ENCODE data around the gene SLC38A6. TPM values are rescaled to one million over a fixed set of nuclear protein-coding genes. Genes with fewer than 3 reads are reported as not detected.

Gene SLC38A6
- total and polyA plus RNA-seq, 2 of the 8 experiments (the other 6 are each of a cell fraction or from before 2014, with no cell fraction given) = 8.1 to 9.8 TPM

- no peak overlapping the region for H3K56ac ChIP-seq (replicated peaks; ENCODE audit: insufficient read length, low read depth, low read length)
- no peak overlapping the region for H3K4me2 ChIP-seq (ENCODE audit: insufficient read depth in 1 of 2, low read depth in 2 of 2, low read length in 2 of 2)
- no peak overlapping the region for H3K4me3 ChIP-seq (ENCODE audit: extremely low read depth in 1 of 4, insufficient read depth in 2 of 4, low read depth in 3 of 4, low read length in 4 of 4)
- ChIA-PET POLR2A (ENCODE audit: partially characterized antibody) (interaction anchor here (0.7 to 1.4 kb wide), 2 partner anchors 29 to 261 kb away, joined by 3 to 6 read pairs; partner anchors contain the start of genes SLC38A6 and TRMT5), CTCF (ENCODE audit: partially characterized antibody) (no interaction called here)
- H3K9ac ChIP-seq (replicated peaks in 1 of 4; ENCODE audit: extremely low read depth in 1 of 4, low read depth in 3 of 4, low read length in 3 of 4) = no peak overlapping the region
- H3K4ac ChIP-seq (replicated peaks; ENCODE audit: insufficient read length, low read depth, low read length) = no peak overlapping the region
- H3K79me1 ChIP-seq (ENCODE audit: low read depth, low read length) = no peaks in the 10 kb centered on the region
- FAIRE-seq = no peak
- H3K36me3 ChIP-seq (ENCODE audit: control insufficient read depth in 2 of 4, insufficient read depth in 4 of 4, low read length in 3 of 4) = no peaks in the 10 kb centered on the region; a peak in 1 of 8 replicates
- no peaks in the 10 kb centered on the region for H3K27me3 ChIP-seq (replicated peaks in 1 of 4; ENCODE audit: control insufficient read depth in 3 of 4, extremely low read depth in 1 of 4, insufficient read depth in 3 of 4, low read length in 3 of 4)
- H3K23ac ChIP-seq (ENCODE audit: insufficient read length) = no peak overlapping the region
- no peak overlapping the region for H2AK5ac ChIP-seq (ENCODE audit: low read depth, low read length)
- H4K8ac ChIP-seq (ENCODE audit: extremely low read depth, insufficient read depth, low read length) = no peak overlapping the region
- whole genome bisulfite sequencing, 2 experiments (ENCODE audit: extremely low coverage in 1 of 2, insufficient coverage in 1 of 2, insufficient read length in 1 of 2, insufficient replicate concordance in 2 of 2, low coverage in 1 of 2, low lambda C conversion rate in 2 of 2, missing lambda C conversion rate in 1 of 2) = 62% methylated on average over 3 of the region's 3 CpGs; no CpG with 5 or more reads in 1 of the 2 experiments
- no peak overlapping the region for H2BK12ac ChIP-seq (ENCODE audit: low read depth, low read length)
- H2BK15ac ChIP-seq (ENCODE audit: low read length) = no peak overlapping the region
- no peak overlapping the region for H4K91ac ChIP-seq (replicated peaks; ENCODE audit: insufficient read length, low read length)
- DNase-seq (ENCODE audit: low read depth in 1 of 2, low spot score in 2 of 2) = no peak
- no peak overlapping the region for H3K14ac ChIP-seq (ENCODE audit: insufficient read length)
- H2BK5ac ChIP-seq (ENCODE audit: low read depth, low read length) = no peak overlapping the region
- H4K5ac ChIP-seq (ENCODE audit: insufficient read length, low read depth, low read length) = no peak overlapping the region
- peaks cover 0 to 6% of the 10 kb centered on the region in 2 experiments; a peak in 1 of 4 replicates for H3K9me3 ChIP-seq (ENCODE audit: insufficient read depth in 2 of 2, low read depth in 1 of 2, low read length in 1 of 2)
- H2BK120ac ChIP-seq (replicated peaks; ENCODE audit: low read depth, low read length) = no peak overlapping the region
- no peaks in the 10 kb centered on the region for H3K23me2 ChIP-seq (ENCODE audit: low read depth, low read length)
- no peaks in the 10 kb centered on the region for H3K4me1 ChIP-seq (replicated peaks in 1 of 4; ENCODE audit: control insufficient read depth in 3 of 4, insufficient read depth in 4 of 4, low read length in 3 of 4)
- no peaks in the 10 kb centered on the region for H3K79me2 ChIP-seq (ENCODE audit: control insufficient read depth in 1 of 2, insufficient read depth in 2 of 2, low read length in 2 of 2)
- H2AFZ ChIP-seq (ENCODE audit: low read length) = no peak overlapping the region
- H4K20me1 ChIP-seq (replicated peaks in 1 of 2; ENCODE audit: control insufficient read depth in 1 of 2, insufficient read depth in 2 of 2, low read length in 2 of 2) = no peaks in the 10 kb centered on the region
- no peak overlapping the region for H2BK20ac ChIP-seq (ENCODE audit: low read length)
- H3K18ac ChIP-seq (ENCODE audit: extremely low read depth, low read length) = no peak overlapping the region
- H3K27ac ChIP-seq (ENCODE audit: low read depth, low read length) = no peak overlapping the region
- no peak for TF ChIP-seq BCL11A (IDR thresholded peaks at IDR 0.05; ENCODE audit: low read depth in 2 of 2, low read length in 2 of 2)
- TF ChIP-seq EZH2 (IDR thresholded peaks at IDR 0.05; ENCODE audit: low read depth, low read length, severe bottlenecking) = no peak
- TF ChIP-seq SP1 (IDR thresholded peaks at IDR 0.05; ENCODE audit: low read depth, low read length) = no peak
- no peak for TF ChIP-seq SIX5 (IDR thresholded peaks at IDR 0.05; ENCODE audit: low read depth, low read length)
- TF ChIP-seq TEAD4 (IDR thresholded peaks at IDR 0.05; ENCODE audit: low read depth, low read length) = no peak
- TF ChIP-seq RNF2 (IDR thresholded peaks at IDR 0.05; ENCODE audit: borderline replicate concordance, low read depth, low read length, missing control alignments, poor library complexity, severe bottlenecking) = no peak
- no peak for TF ChIP-seq POLR2AphosphoS5 (IDR thresholded peaks at IDR 0.05; ENCODE audit: low read depth, low read length)
- no peak for TF ChIP-seq EP300 (IDR thresholded peaks at IDR 0.05; ENCODE audit: borderline replicate concordance in 1 of 2, low read depth in 2 of 2, low read length in 2 of 2)
- no peak for TF ChIP-seq SIRT6 (IDR thresholded peaks at IDR 0.05; ENCODE audit: low read length)
- TF ChIP-seq SP2 (IDR thresholded peaks at IDR 0.05; ENCODE audit: low read length) = no peak
- no peak for TF ChIP-seq HDAC6 (IDR thresholded peaks at IDR 0.05; ENCODE audit: low read depth, low read length)
- no peak for TF ChIP-seq JUND (IDR thresholded peaks at IDR 0.05; ENCODE audit: low read length)
- TF ChIP-seq, protein P1, sequence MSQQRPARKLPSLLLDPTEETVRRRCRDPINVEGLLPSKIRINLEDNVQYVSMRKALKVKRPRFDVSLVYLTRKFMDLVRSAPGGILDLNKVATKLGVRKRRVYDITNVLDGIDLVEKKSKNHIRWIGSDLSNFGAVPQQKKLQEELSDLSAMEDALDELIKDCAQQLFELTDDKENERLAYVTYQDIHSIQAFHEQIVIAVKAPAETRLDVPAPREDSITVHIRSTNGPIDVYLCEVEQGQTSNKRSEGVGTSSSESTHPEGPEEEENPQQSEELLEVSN (IDR thresholded peaks at IDR 0.05) = no peak
Measured at GRCh38 chr14:60951776-60952435, 29.1 kb upstream of the SLC38A6 start.
